Measurements from ENCODE around the gene BPIFB3.

BPIFB3 gene

DNA sequence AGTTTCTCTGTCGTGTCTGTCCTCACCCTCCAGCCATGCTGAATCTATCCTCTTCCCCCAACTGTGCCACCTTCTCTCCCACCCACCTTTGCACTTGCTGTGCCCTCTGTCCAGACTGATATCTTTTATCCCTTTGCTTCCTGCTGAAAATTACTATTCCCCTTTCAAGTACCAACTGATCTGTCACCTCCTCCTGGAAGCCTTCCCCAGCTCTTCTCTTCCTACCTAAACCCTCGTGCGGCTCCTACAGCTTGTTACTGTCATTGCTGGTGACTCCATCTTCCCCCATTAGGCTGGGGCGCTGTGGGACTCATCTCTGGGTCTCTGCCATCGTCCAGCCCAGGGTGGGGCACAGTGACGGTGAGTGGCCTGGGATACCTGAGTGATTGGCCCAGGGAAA, 21.1 kb upstream of the BPIFB3 start:
- TF ChIP-seq, protein P1, sequence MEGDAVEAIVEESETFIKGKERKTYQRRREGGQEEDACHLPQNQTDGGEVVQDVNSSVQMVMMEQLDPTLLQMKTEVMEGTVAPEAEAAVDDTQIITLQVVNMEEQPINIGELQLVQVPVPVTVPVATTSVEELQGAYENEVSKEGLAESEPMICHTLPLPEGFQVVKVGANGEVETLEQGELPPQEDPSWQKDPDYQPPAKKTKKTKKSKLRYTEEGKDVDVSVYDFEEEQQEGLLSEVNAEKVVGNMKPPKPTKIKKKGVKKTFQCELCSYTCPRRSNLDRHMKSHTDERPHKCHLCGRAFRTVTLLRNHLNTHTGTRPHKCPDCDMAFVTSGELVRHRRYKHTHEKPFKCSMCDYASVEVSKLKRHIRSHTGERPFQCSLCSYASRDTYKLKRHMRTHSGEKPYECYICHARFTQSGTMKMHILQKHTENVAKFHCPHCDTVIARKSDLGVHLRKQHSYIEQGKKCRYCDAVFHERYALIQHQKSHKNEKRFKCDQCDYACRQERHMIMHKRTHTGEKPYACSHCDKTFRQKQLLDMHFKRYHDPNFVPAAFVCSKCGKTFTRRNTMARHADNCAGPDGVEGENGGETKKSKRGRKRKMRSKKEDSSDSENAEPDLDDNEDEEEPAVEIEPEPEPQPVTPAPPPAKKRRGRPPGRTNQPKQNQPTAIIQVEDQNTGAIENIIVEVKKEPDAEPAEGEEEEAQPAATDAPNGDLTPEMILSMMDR (conservative IDR thresholded peaks at IDR 0.05), result no peak
- no peak for TF ChIP-seq ZFX (IDR thresholded peaks at IDR 0.05)
- no peak overlapping the region for H3K27ac ChIP-seq

DNA sequence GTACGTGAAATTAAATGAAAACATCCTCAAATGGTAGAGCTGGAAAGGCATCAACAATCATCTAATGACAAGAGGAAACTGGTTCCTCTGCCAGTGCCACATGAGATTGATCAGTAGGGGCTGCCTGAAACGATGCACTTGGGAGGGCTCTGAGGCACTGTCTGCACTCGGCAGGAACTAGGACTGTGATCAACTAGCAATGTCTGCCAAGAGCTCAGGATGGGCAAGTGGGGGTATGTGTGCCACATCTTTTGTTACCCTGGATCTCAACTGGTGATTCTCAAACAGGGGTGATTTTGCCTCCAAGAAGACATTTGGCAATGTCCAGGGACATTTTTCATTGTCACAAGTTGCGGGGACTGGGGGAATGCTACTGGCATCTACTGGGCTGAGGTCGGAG, 20.3 kb upstream of the BPIFB3 start:
- TF ChIP-seq ZFX (IDR thresholded peaks at IDR 0.05), result no peak
- TF ChIP-seq, protein P1 (conservative IDR thresholded peaks at IDR 0.05), result no peak
- H3K27ac ChIP-seq, result no peak overlapping the region

- TF ChIP-seq ZFX (IDR thresholded peaks at IDR 0.05), result no peak
- TF ChIP-seq, protein P1 (conservative IDR thresholded peaks at IDR 0.05), result no peak
- no peak overlapping the region for H3K27ac ChIP-seq
These were observed 19.6 kb upstream of the BPIFB3 start for GRCh38 chr20:33034115-33034514.

GRCh38 chr20:33034901-33035492, 18.7 kb upstream of the BPIFB3 start:
- no peak overlapping the region for H3K27ac ChIP-seq

GRCh38 chr20:33037456-33037855, 16.2 kb upstream of the BPIFB3 start:
- no peak for TF ChIP-seq ZFX (IDR thresholded peaks at IDR 0.05)
- TF ChIP-seq, protein P1 (conservative IDR thresholded peaks at IDR 0.05), result no peak
- no peak overlapping the region for H3K27ac ChIP-seq

More at GRCh38 chr20:33034901-33035492, 18.7 kb upstream of the BPIFB3 start:
- TF ChIP-seq, protein P1 (conservative IDR thresholded peaks at IDR 0.05), result no peak
- TF ChIP-seq ZFX (IDR thresholded peaks at IDR 0.05), result no peak

DNA sequence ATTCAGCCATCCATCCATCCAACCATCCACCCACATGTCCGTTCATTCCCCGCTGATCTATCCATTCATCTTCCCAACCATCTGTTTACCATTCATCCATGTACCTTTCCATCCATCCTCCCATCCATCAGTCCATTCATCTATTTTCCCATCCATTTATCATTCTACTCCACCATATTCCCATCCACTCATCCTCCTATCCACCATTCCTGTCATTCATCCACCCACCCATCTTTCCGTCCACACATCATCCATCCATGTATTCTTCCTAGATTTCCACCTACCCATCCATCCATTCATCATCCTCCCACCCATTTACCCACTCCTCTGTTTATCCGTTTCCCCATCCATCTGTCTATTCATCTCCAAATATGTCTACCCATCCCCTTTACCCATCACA, 15.5 kb upstream of the BPIFB3 start:
- H3K27ac ChIP-seq, result no peak overlapping the region
- TF ChIP-seq, protein P1 (conservative IDR thresholded peaks at IDR 0.05), result no peak
- TF ChIP-seq ZFX (IDR thresholded peaks at IDR 0.05), result no peak

DNA sequence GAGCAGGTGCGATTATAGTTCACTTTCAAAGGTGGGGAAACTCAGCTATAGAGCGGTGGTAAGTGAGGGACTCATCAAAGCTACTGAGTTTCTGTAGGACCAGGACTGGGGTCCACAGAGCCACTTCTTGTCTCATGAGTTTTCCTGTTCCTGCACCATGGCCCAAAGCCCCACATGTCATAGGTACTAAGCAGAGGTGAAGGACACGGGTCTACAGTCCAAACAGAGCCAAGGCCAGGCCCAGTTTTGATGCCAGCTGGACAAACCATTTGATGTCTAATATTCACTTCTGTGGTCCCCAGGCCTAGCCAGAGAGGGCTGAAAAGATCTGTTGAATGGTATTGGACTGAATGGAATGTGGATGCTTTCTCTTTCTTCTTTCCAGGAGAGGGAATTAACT, 11.3 kb upstream of the BPIFB3 start:
- H3K27ac ChIP-seq, result no peak overlapping the region
- no peak for TF ChIP-seq ZFX (IDR thresholded peaks at IDR 0.05)
- TF ChIP-seq, protein P1 (conservative IDR thresholded peaks at IDR 0.05), result no peak
